Gastrocnemius medialis (tissue), 4 donors: Measurements from ENCODE around the gene TRIP10.

Source experiments
- POLR2A ChIP-seq, 2 donors: fragments of 450-650 bp; IDR thresholded peaks; one replicate each; pipeline ENCODE4 v1.6.1; 2017; ENCODE audit warnings: antibody characterized with exemption in 2 of 2, mild to moderate bottlenecking in 2 of 2, moderate library complexity in 2 of 2
- TF ChIP-seq, protein P1 (sequence below), 5 experiments: fragments of 450-650 bp in 3 of 5; fragments of 200-600 bp in 2 of 5; sonication (generic) in 2 of 5; IDR thresholded peaks in 4 of 5; conservative IDR thresholded peaks in 1 of 5; 1 replicate in 4 of 5; 2 replicates in 1 of 5; pipeline ENCODE4 v1.5.1; 2016 to 2019; ENCODE audit warnings: antibody characterized with exemption in 5 of 5, mild to moderate bottlenecking in 3 of 5, moderate library complexity in 3 of 5

DNA sequence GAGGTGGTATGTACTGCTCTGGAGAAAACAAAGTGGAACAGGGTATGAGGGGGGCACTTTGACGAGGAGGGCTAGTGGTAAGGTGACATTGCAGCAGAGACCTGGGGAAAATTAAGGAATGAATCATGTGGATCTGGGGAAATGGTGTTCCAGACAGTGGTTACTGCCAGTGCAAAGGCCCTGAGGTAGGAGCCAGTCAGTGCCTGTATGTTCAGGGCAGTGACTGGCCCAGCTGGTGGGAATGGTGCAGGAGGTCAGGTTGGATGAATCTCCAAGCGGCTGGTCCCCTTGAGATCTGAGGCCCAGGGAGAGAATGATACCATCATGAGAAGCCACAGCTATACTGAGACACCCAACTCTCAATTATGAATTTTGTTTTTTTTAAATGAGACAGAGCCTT lies 38.0 kb downstream of the TRIP10 start:
- TF ChIP-seq, protein P1, sequence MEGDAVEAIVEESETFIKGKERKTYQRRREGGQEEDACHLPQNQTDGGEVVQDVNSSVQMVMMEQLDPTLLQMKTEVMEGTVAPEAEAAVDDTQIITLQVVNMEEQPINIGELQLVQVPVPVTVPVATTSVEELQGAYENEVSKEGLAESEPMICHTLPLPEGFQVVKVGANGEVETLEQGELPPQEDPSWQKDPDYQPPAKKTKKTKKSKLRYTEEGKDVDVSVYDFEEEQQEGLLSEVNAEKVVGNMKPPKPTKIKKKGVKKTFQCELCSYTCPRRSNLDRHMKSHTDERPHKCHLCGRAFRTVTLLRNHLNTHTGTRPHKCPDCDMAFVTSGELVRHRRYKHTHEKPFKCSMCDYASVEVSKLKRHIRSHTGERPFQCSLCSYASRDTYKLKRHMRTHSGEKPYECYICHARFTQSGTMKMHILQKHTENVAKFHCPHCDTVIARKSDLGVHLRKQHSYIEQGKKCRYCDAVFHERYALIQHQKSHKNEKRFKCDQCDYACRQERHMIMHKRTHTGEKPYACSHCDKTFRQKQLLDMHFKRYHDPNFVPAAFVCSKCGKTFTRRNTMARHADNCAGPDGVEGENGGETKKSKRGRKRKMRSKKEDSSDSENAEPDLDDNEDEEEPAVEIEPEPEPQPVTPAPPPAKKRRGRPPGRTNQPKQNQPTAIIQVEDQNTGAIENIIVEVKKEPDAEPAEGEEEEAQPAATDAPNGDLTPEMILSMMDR (IDR thresholded peaks at IDR 0.05 in 4 of 5, conservative IDR thresholded peaks at IDR 0.05 in 1 of 5) = no peak
- no peak for TF ChIP-seq POLR2A (IDR thresholded peaks at IDR 0.05)
